Trophoblast cell (in vitro differentiated cells and primary cell): ENCODE measurements around the gene SPTBN2.

Experiments
- DNase-seq, 2 donors: peaks; one replicate each; pipeline ENCODE4 v3.0.0-alpha.2; 2016
- H2AFZ ChIP-seq: 2 replicates; pipeline ENCODE4 v1.6.1; 2013; ENCODE audit warnings: low read length, moderate library complexity, mild to moderate bottlenecking; ENCODE audit not compliant: insufficient read depth, poor library complexity
- H2AK5ac ChIP-seq: 2 replicates; pipeline ENCODE4 v1.6.1; 2013; ENCODE audit warnings: mild to moderate bottlenecking, low read length
- H2BK120ac ChIP-seq: 2 replicates; pipeline ENCODE4 v1.6.1; 2013; ENCODE audit warnings: low read length, mild to moderate bottlenecking, moderate library complexity; ENCODE audit not compliant: insufficient read depth, poor library complexity
- H2BK12ac ChIP-seq: 2 replicates; pipeline ENCODE4 v1.6.1; 2013; ENCODE audit warnings: mild to moderate bottlenecking, low read length, moderate library complexity
- H2BK5ac ChIP-seq: 2 replicates; pipeline ENCODE4 v1.6.1; 2013; ENCODE audit warnings: low read length, low read depth, moderate library complexity, mild to moderate bottlenecking; ENCODE audit not compliant: poor library complexity
- H3K14ac ChIP-seq: 2 replicates; pipeline ENCODE4 v1.6.1; 2013; ENCODE audit warnings: mild to moderate bottlenecking, low read length
- H3K18ac ChIP-seq: 2 replicates; pipeline ENCODE4 v1.6.1; 2013; ENCODE audit warnings: mild to moderate bottlenecking, low read length
- H3K23ac ChIP-seq: 2 replicates; pipeline ENCODE4 v1.6.1; 2013; ENCODE audit warnings: low read length
- H3K27ac ChIP-seq: 2 replicates; pipeline ENCODE4 v1.5.1; 2013; ENCODE audit warnings: low read depth, mild to moderate bottlenecking, inconsistent platforms, low read length, moderate library complexity
- H3K27me3 ChIP-seq: 2 replicates; pipeline ENCODE4 v1.6.1; 2013; ENCODE audit warnings: inconsistent platforms, mild to moderate bottlenecking, low read length, moderate library complexity; ENCODE audit not compliant: insufficient read depth
- H3K36me3 ChIP-seq, 2 experiments: 1 replicate in 1 of 2; 2 replicates in 1 of 2; pipeline ENCODE4 v1.6.1; 2013; ENCODE audit warnings: low read length in 2 of 2, mild to moderate bottlenecking in 2 of 2, moderate library complexity in 1 of 2; ENCODE audit not compliant: insufficient read depth in 2 of 2, control insufficient read depth in 1 of 2
- H3K4ac ChIP-seq: 2 replicates; pipeline ENCODE4 v1.6.1; 2013; ENCODE audit warnings: low read depth, mild to moderate bottlenecking, low read length, moderate library complexity
- H3K4me1 ChIP-seq, 2 experiments: 1 replicate in 1 of 2; 2 replicates in 1 of 2; pipeline ENCODE4 v1.6.1; 2013; ENCODE audit warnings: low read length in 2 of 2, mild to moderate bottlenecking in 2 of 2, moderate library complexity in 1 of 2; ENCODE audit not compliant: insufficient read depth in 2 of 2, control insufficient read depth in 1 of 2
- H3K4me2 ChIP-seq: 2 replicates; pipeline ENCODE4 v1.6.1; 2013; ENCODE audit warnings: inconsistent platforms, mild to moderate bottlenecking, low read length, moderate library complexity
- H3K4me3 ChIP-seq: 2 replicates; pipeline ENCODE4 v1.5.1; 2013; ENCODE audit warnings: mild to moderate bottlenecking, low read depth, low read length, inconsistent platforms
- H3K79me1 ChIP-seq: one replicate; pipeline ENCODE4 v1.6.1; 2013; ENCODE audit warnings: low read length
- H3K79me2 ChIP-seq: 2 replicates; pipeline ENCODE4 v1.6.1; 2013; ENCODE audit warnings: low read length, mild to moderate bottlenecking; ENCODE audit not compliant: control insufficient read depth, insufficient read depth, poor library complexity
- H3K9ac ChIP-seq: 2 replicates; pipeline ENCODE4 v1.6.1; 2013; ENCODE audit warnings: mild to moderate bottlenecking, low read length
- H3K9me3 ChIP-seq: 2 replicates; pipeline ENCODE4 v1.6.1; 2013; ENCODE audit warnings: low read depth, mild to moderate bottlenecking, control low read depth, inconsistent platforms, low read length; ENCODE audit not compliant: insufficient read depth
- H4K12ac ChIP-seq: 2 replicates; pipeline ENCODE4 v1.6.1; 2013; ENCODE audit warnings: low read depth, mild to moderate bottlenecking, low read length, moderate library complexity
- H4K8ac ChIP-seq: 2 replicates; pipeline ENCODE4 v1.6.1; 2013; ENCODE audit warnings: low read depth, mild to moderate bottlenecking, low read length, moderate library complexity
- H4K91ac ChIP-seq: one replicate; pipeline ENCODE4 v1.6.1; 2013; ENCODE audit warnings: low read depth, mild to moderate bottlenecking, low read length, moderate library complexity
- WGBS: extraction: QIAGEN DNeasy Blood & Tissue Kit; methylation state at CpG from one replicate; pipeline ENCODE4 v1.1.7; 2013; ENCODE audit warnings: missing lambda C conversion rate; ENCODE audit not compliant: insufficient read length, insufficient coverage; ENCODE audit errors: extremely low coverage; 5-methylcytosine and 5-hydroxymethylcytosine counted together

SPTBN2 gene

GRCh38 chr11:66680966-66681645 is 47.9 kb downstream of the SPTBN2 start:
- no CpG with 5 or more reads among the region's 7 CpGs for WGBS

GRCh38 chr11:66677599-66678375 is 51.2 kb downstream of the SPTBN2 start, which contains the start of gene RBM4B:
Gene RBM4B, minus strand, starts transcription at chr11:66677887. Its CDS starts 808 bp downstream, at chr11:66677079.
- peaks cover 0 to 2% of the 10 kb centered on the region in 2 experiments for H3K36me3 ChIP-seq
- H2BK120ac ChIP-seq = peak within 1 kb of the TSS; percentile 3

More at GRCh38 chr11:66680966-66681645, 47.9 kb downstream of the SPTBN2 start:
- no peak overlapping the region for H3K4ac ChIP-seq
- no peak for DNase-seq
- H3K9ac ChIP-seq = no peak overlapping the region
- no peak overlapping the region for H3K4me2 ChIP-seq
- H3K23ac ChIP-seq = no peak overlapping the region
- no peak overlapping the region for H3K14ac ChIP-seq
- no peak overlapping the region for H3K27ac ChIP-seq
- peaks cover 14% of the 10 kb centered on the region for H3K79me1 ChIP-seq
- H3K4me1 ChIP-seq = peaks cover 21 to 22% of the 10 kb centered on the region in 2 experiments
- no peak overlapping the region for H2BK12ac ChIP-seq
- H3K79me2 ChIP-seq = peaks cover 9% of the 10 kb centered on the region
- no peak overlapping the region for H2AFZ ChIP-seq
- no peak overlapping the region for H3K18ac ChIP-seq
- H3K36me3 ChIP-seq = no peaks in the 10 kb centered on the region
- no peak overlapping the region for H4K91ac ChIP-seq
- H4K8ac ChIP-seq = no peak overlapping the region
- H4K12ac ChIP-seq = no peak overlapping the region
- no peaks in the 10 kb centered on the region for H3K27me3 ChIP-seq
- H2BK120ac ChIP-seq = no peak overlapping the region
- H3K9me3 ChIP-seq = no peaks in the 10 kb centered on the region
- no peak overlapping the region for H3K4me3 ChIP-seq
- no peak overlapping the region for H2BK5ac ChIP-seq
- no peak overlapping the region for H2AK5ac ChIP-seq

GRCh38 chr11:66676931-66677598 is 52.0 kb downstream of the SPTBN2 start:
- no peak overlapping the region for H3K23ac ChIP-seq
- peak overlapping the region; percentile 19 for H3K18ac ChIP-seq
- peak overlapping the region; percentile 3 for H2BK120ac ChIP-seq
- peaks cover 10% of the 10 kb centered on the region for H3K79me1 ChIP-seq
- peak overlapping the region; percentile 53 for H3K4ac ChIP-seq
- H2AFZ ChIP-seq = peak overlapping the region; percentile 28
- no CpG with 5 or more reads among the region's 27 CpGs for WGBS
- peaks cover 0 to 2% of the 10 kb centered on the region in 2 experiments for H3K36me3 ChIP-seq
- H4K8ac ChIP-seq = peak overlapping the region; percentile 87
- peak overlapping the region; percentile 94 for H3K9ac ChIP-seq
- no peaks in the 10 kb centered on the region for H3K9me3 ChIP-seq
- peaks cover 5% of the 10 kb centered on the region for H3K79me2 ChIP-seq
- H2BK5ac ChIP-seq = no peak overlapping the region
- no peak for DNase-seq
- peak overlapping the region; percentile 45 for H4K12ac ChIP-seq
- no peak overlapping the region for H2BK12ac ChIP-seq
- H3K4me1 ChIP-seq = peaks cover 9% of the 10 kb centered on the region in 2 experiments
- peak overlapping the region; percentile 86 for H2AK5ac ChIP-seq
- H3K14ac ChIP-seq = peak overlapping the region; percentile 10
- peak overlapping the region; percentile 95 for H4K91ac ChIP-seq
- H3K4me3 ChIP-seq = peak overlapping the region; percentile 82
- peak overlapping the region; percentile 90 for H3K27ac ChIP-seq
- H3K27me3 ChIP-seq = no peaks in the 10 kb centered on the region
- H3K4me2 ChIP-seq = peak overlapping the region; percentile 87

More at GRCh38 chr11:66677599-66678375, 51.2 kb downstream of the SPTBN2 start, which contains the start of gene RBM4B:
- Histone ChIP-seq H4K8ac (peak within 1 kb of the TSS; percentile 87), H3K18ac (peak within 1 kb of the TSS; percentile 70), H3K9me3 (no peaks in the 10 kb centered on the region), H3K14ac (peak within 1 kb of the TSS; percentile 71), H2BK5ac (peak within 1 kb of the TSS; percentile 91), H2AK5ac (peak within 1 kb of the TSS; percentile 86), H3K23ac (no peak within 1 kb of the TSS), H2AFZ (peak within 1 kb of the TSS; percentile 28), H2BK12ac (no peak within 1 kb of the TSS), H3K4me1 (peaks cover 9% of the 10 kb centered on the region in 2 experiments), H3K79me1 (peaks cover 10% of the 10 kb centered on the region), H3K4ac (peak within 1 kb of the TSS; percentile 77), H3K27ac (peak within 1 kb of the TSS; percentile 90), H3K4me2 (peak within 1 kb of the TSS; percentile 87), H3K27me3 (no peaks in the 10 kb centered on the region), H4K12ac (peak within 1 kb of the TSS; percentile 68), H3K9ac (peak within 1 kb of the TSS; percentile 94), H3K79me2 (peaks cover 5% of the 10 kb centered on the region), H3K4me3 (peak within 1 kb of the TSS; percentile 82), H4K91ac (peak within 1 kb of the TSS; percentile 95)
- DNase-seq = peak; percentile 95 to 99
- no CpG with 5 or more reads among the region's 61 CpGs for WGBS

- WGBS = no CpG with 5 or more reads among the region's 16 CpGs
- Histone ChIP-seq H2AK5ac (no peak overlapping the region), H4K91ac (no peak overlapping the region), H3K4me1 (peaks cover 9% of the 10 kb centered on the region in 2 experiments), H2AFZ (no peak overlapping the region), H3K9ac (no peak overlapping the region), H3K14ac (no peak overlapping the region), H2BK5ac (no peak overlapping the region), H3K79me2 (peaks cover 5% of the 10 kb centered on the region), H3K9me3 (no peaks in the 10 kb centered on the region), H3K36me3 (peaks cover 0 to 2% of the 10 kb centered on the region in 2 experiments), H3K4ac (peak overlapping the region; percentile 27), H3K18ac (no peak overlapping the region), H3K4me2 (peak overlapping the region; percentile 87), H4K8ac (no peak overlapping the region), H3K79me1 (peaks cover 10% of the 10 kb centered on the region), H3K27ac (no peak overlapping the region), H2BK12ac (no peak overlapping the region), H3K4me3 (no peak overlapping the region), H3K23ac (no peak overlapping the region), H3K27me3 (no peaks in the 10 kb centered on the region), H4K12ac (peak overlapping the region; percentile 20), H2BK120ac (no peak overlapping the region)
- DNase-seq = no peak
Observed at GRCh38 chr11:66676282-66676919, 52.6 kb downstream of the SPTBN2 start.
